Measurements from ENCODE around the gene MS4A10. TPM values are rescaled to one million over a fixed set of nuclear protein-coding genes. Genes with fewer than 3 reads are reported as not detected.

MS4A10 gene
- polyA plus RNA-seq, 3 donors = 0.11 to 0.18 (median 0.13) TPM

- DNase-seq (ENCODE audit: low read depth in 3 of 3, low spot score in 2 of 3) = no peak
Measured at GRCh38 chr11:60785806-60786361, 751 bp downstream of the MS4A10 start.

GRCh38 chr11:60786811-60787567 lies 1.9 kb downstream of the MS4A10 start:
- no peak for DNase-seq (ENCODE audit: low read depth in 3 of 3, low spot score in 2 of 3)

GRCh38 chr11:60788401-60789125 lies 3.4 kb downstream of the MS4A10 start:
- DNase-seq (ENCODE audit: low read depth in 3 of 3, low spot score in 2 of 3) = no peak

GRCh38 chr11:60790726-60791125 lies 5.6 kb downstream of the MS4A10 start:
- no peak for DNase-seq (ENCODE audit: low read depth in 3 of 3, low spot score in 2 of 3)

- DNase-seq (ENCODE audit: low read depth in 3 of 3, low spot score in 2 of 3) = no peak
Measured at GRCh38 chr11:60791153-60791933, 6.2 kb downstream of the MS4A10 start.

- DNase-seq (ENCODE audit: low read depth in 3 of 3, low spot score in 2 of 3) = no peak
Measured at GRCh38 chr11:60792521-60792920, 7.4 kb downstream of the MS4A10 start.

GRCh38 chr11:60795291-60795690 lies 10.2 kb downstream of the MS4A10 start:
- no peak for DNase-seq (ENCODE audit: low read depth in 3 of 3, low spot score in 2 of 3)

GRCh38 chr11:60797846-60798630 lies 12.9 kb downstream of the MS4A10 start:
- DNase-seq (ENCODE audit: low read depth in 3 of 3, low spot score in 2 of 3) = no peak

GRCh38 chr11:60798631-60799030 lies 13.5 kb downstream of the MS4A10 start:
- no peak for DNase-seq (ENCODE audit: low read depth in 3 of 3, low spot score in 2 of 3)

GRCh38 chr11:60801194-60801593 lies 16.1 kb downstream of the MS4A10 start:
- no peak for DNase-seq (ENCODE audit: low read depth in 3 of 3, low spot score in 2 of 3)

GRCh38 chr11:60803273-60803936 lies 18.3 kb downstream of the MS4A10 start:
- DNase-seq (ENCODE audit: low read depth in 3 of 3, low spot score in 2 of 3) = no peak

- DNase-seq (ENCODE audit: low read depth in 3 of 3, low spot score in 2 of 3) = no peak
Measured at GRCh38 chr11:60809249-60809648, 24.1 kb downstream of the MS4A10 start.

- no peak for DNase-seq (ENCODE audit: low read depth in 3 of 3, low spot score in 2 of 3)
Measured at GRCh38 chr11:60809691-60810090, 24.6 kb downstream of the MS4A10 start.

- DNase-seq (ENCODE audit: low read depth in 3 of 3, low spot score in 2 of 3) = no peak
Measured at GRCh38 chr11:60810151-60810550, 25.0 kb downstream of the MS4A10 start.

GRCh38 chr11:60810569-60810968 lies 25.4 kb downstream of the MS4A10 start:
- no peak for DNase-seq (ENCODE audit: low read depth in 3 of 3, low spot score in 2 of 3)

GRCh38 chr11:60813324-60813723 lies 28.2 kb downstream of the MS4A10 start:
- DNase-seq (ENCODE audit: low read depth in 3 of 3, low spot score in 2 of 3) = no peak

- DNase-seq (ENCODE audit: low read depth in 3 of 3, low spot score in 2 of 3) = no peak
Measured at GRCh38 chr11:60814112-60814511, 29.0 kb downstream of the MS4A10 start.

GRCh38 chr11:60816590-60817157 lies 31.5 kb downstream of the MS4A10 start:
- no peak for DNase-seq (ENCODE audit: low read depth in 3 of 3, low spot score in 2 of 3)

GRCh38 chr11:60818057-60818456 lies 32.9 kb downstream of the MS4A10 start:
- DNase-seq (ENCODE audit: low read depth in 3 of 3, low spot score in 2 of 3) = no peak

Data from right renal cortex interstitium (tissue), 3 donors.